NCI-H2227 treated with DMSO at 0.1 percent for 48 hours (cell line): ENCODE results near the gene ESRRB.
A peak's percentile ranks its signal among the peaks of the same experiment; 100 is the strongest.

ENCODE experiments used
- DNase-seq: peaks from one replicate; lab custom pipeline; 2025; lab: John Stamatoyannopoulos, UW

Gene ESRRB

DNA sequence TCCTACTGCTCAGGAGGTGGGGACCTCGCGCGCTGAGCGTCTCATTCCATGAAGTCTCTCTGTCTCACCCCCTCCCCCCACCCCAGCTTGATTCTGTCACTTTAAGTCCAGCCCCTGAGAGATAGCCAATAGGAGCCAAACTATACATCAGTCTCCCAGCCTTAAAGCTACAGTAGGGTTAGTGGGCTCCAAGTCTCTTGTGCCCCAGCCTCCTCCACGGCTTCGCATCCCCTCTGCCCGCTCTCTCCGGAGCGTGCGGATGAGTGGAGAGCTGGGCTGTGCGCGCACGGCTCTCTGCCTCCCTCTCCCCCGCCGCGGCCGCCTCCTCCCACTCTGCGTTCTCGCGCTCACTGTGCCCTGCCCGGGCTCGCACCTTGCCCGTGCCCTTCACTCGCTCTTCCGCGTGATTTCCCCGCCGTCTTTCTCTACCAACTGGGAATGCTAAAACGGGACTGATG is at the start of gene ESRRB:
Gene ESRRB (plus strand): TSS at position 191 of the 458 bp plus-strand sequence. CDS start 265 bp downstream, at position 456.
- DNase-seq = peak; percentile 26

DNA sequence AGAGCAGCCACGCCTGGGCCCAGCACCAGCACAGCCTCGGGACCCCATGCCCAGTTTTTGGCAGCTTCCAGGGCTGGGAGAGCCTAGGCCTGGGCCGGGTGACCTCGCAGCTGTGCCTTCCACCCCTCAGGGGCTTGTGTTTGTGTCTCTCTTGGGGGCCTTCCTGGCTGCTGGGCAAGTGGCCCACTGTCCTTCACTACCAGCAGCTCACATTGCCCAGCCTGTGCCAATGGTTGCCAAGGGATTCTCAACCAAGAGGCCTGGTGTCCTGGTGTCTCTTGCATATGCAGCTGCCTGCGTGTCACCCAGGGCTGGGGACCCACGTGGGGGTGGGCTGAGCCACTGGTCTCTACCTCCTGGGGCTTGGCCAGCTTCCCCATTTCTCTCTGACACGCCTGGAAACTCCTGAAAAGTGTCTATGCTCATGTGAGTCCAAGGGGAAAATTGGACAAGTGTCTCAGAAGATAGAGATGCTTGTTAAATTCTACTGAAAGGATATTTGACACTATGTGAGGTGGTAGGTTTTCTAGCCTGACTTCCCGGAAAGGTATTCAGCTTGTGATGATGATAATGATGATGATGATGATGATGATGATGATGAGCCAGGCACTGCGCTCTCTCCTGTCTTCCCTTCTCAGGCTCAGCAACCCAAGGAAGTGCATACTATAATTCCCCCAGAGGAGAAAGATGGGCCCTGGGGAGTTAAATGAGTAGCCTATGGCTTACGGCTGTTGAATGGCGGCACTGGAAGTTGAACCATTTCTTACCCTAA is 48.8 kb upstream of the ESRRB start:
- DNase-seq = no peak

DNA sequence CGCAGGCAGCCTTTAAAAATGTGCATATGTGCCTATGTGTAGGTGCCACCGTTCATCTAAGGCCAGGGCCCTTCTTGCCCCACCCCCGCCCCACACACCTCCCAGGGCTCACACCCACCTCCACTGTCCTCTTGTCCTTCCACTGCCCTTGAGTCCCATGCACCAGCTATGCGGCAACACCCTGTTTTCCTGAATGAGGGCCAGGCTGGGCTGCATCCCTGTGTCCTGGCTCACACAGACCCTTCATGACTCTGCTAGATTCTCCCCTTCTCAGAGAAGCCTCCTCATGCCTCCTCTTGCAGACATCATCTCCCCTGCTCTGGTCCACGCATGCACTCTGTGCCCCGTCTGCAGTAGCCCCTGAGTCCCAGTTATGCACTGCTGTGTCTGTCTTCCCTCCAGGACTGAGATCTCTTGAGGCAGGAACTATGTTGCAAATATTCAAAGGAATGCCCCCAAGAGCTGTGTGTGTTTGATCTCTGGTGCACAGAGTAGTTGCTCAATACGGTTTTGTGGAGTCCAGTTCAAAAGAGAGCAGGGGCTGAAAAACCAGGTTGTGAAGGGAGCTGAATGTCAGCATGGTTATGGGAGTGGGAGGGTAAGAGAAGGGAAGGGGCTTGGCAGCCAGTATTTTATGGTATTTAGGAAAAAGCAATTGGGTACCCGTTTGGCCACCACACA is 47.3 kb upstream of the ESRRB start:
- no peak for DNase-seq

DNA sequence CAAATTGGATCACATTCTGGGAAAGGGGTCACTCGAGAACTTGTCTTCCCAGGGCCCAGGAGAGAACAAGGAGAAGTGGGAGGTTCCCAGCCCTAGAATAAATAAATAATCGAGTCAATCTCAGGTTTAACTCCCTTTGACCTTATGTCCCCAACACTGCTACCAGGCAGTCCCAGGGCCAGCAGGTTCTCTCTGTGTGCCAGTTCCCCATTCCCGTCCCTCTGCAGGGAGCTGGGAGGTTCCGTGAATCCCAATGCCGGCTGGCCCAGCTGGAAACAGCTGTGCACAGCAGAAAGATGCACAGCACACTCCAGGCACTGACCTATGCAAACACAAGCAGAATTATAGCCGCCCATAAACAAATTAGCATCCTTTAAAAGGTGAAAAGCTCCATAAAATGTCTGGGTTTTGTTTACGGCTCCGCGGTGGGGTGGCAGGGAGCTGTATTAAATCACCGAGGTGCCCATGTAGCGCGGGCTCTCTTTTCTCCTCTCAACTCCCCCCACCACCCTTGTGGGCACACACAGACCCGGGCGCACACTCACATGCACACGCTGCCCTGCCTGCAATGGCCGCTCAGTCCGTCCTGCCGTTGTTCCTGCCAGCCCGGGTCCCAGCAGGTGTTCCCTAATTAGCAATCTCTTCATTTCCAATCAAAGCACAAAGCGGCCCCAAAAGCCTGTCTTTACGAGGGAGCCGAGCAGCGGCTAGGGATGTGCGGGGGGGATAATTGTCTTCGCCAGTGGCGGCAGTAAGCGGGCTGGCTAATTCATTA is 46.6 kb upstream of the ESRRB start:
- peak; percentile 49 for DNase-seq

DNA sequence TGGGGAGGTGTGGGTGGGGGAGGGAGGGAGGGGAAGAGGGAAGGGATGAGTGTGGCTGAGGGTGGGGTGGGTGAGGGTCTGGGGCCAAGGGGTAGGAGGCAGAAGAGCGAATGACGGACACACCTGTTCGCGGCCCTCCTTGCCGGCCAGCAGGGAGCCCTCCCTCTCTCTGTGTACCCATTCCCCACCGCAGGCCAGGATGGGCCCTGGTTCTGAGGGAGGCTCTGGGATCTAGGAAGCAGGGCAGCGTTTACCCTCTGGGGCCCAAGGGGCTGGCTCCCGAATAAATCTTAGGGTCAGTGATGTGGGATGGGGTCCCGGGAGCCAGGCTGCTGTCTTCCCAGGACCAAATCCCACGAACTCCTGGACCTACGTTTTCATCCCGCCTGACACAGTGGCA is 46.0 kb upstream of the ESRRB start:
- no peak for DNase-seq

DNA sequence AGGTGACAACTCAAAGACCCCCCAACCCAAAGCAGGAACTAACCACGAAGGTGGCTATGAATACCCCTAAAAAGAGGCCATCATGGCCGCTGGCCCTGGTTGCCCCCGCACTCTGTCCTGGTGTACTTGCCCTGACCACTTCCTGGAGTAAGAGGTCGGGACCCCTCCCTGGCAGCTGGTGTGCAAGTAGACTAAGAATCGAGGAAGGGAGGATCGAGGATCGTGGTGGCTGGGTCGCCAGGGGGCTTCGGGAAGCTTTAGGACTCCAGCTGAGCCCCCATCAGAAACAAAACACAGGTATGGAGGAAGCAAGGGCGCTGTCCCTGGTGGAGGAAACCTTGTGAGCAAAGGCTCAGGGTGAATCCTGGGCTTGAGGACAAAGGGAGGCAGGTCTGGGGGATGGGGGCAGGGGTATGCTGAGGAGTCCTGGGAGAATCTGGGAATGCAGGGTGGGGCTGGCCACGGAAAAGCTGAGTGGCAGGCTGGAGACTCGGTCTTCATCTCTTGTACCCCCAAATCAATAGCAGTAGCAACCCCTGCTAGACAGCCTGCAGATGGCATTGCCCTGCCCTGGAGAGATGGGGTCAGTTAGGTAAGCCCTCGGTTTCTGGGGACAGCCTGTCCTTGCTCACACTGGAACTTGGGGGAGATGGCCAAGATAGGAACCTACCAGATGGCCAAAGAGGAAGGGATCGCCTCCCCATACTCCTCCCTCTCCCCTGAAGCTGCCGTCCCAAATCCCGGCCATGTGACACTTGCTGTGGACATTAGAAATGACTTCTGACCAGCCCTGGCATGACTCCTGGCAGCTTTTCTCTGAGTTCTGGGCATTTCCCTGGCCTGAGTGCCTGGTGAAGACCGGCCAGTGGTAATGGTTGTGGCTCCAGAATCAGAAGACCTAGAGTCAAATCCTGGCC is 45.3 kb upstream of the ESRRB start:
- no peak for DNase-seq

DNA sequence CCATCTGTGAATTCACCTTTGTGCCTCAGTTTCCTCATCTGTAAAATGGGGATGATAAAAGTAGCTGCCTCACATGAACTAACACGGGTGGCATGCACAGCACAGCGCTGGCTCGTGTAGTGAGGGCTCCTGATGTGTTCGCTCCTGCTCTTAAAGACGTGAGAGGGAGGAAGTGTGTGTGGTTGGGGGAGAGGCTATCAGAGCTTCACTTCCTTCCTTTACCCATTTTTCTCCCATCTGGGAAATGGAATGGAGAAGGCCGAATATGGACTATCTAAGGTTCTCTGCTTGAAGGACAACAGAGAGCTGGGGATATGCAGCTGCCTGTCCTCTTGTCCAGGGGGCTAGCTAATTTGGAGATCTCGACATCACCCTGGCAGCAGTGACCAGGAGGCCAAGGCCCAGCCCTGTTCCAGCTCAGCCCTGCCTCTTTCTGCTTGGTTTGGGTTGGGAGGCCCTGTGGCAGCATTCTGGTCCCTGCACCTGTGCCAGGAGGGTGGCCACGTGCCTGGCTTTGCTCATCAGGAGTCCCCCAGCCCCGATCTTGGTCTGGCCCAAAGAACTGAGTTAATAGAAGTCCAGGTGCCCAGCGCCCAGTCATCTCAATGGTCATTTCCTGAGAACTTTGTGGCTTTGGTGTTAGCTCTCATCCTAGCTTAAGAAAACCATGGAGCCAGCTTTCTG is 44.5 kb upstream of the ESRRB start:
- no peak for DNase-seq

DNA sequence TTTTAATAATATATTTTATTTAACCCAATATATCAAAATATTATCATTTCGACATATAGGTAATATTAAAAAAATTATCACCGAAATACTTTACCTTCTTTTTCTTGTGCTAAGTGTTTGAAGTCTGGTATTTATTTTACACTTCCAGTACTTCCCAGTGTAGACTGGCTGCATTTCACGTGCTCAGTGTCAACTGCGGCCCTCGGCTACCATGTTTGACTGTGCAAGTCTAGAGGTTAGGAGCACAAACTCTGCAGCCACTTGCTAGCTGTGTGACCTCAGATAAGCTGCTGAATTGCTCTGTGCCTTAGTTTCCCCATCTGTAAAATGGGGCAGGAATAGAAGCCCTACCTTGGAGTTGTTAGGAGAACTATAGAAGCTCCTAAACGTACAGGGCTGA is 42.3 kb upstream of the ESRRB start:
- no peak for DNase-seq

DNA sequence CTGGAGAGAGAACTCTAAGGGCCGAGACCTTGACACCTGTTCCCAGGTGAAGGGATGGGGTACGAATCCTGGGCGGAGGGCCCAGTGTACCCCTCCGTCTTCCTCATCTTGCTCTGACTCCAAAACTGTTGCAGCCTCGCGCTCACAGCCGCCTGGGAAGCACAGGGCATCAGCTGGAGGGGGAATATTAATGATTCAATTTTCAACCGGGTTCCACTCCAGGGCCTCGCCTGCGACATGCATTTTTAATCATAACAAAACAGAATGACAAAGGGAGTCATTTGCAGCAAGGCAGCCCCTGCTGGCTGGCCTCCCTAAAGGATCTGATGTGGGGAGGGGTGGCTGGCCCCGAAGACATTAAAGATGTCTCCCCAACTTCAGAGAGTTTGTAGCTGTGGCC is 41.6 kb upstream of the ESRRB start:
- no peak for DNase-seq

DNA sequence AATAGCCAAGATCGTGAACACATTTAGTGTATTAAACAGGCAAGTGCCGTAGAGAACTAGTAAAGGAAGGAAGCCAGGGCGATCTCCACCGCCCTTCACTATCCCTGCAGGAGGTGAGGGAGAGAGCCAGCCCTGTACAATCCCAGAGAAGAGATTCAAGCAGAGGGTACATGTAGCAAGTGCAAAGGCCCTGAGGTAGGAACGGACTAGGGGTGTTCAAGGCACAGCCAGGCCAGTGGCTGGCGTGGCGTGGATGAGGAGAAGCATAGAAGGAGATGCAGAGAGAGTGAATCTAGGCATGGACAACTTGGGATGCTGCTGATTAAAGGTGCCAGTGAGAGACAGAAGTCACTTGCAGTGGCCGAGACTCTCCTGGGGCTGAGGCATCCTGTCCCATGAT is 39.1 kb upstream of the ESRRB start:
- no peak for DNase-seq

DNA sequence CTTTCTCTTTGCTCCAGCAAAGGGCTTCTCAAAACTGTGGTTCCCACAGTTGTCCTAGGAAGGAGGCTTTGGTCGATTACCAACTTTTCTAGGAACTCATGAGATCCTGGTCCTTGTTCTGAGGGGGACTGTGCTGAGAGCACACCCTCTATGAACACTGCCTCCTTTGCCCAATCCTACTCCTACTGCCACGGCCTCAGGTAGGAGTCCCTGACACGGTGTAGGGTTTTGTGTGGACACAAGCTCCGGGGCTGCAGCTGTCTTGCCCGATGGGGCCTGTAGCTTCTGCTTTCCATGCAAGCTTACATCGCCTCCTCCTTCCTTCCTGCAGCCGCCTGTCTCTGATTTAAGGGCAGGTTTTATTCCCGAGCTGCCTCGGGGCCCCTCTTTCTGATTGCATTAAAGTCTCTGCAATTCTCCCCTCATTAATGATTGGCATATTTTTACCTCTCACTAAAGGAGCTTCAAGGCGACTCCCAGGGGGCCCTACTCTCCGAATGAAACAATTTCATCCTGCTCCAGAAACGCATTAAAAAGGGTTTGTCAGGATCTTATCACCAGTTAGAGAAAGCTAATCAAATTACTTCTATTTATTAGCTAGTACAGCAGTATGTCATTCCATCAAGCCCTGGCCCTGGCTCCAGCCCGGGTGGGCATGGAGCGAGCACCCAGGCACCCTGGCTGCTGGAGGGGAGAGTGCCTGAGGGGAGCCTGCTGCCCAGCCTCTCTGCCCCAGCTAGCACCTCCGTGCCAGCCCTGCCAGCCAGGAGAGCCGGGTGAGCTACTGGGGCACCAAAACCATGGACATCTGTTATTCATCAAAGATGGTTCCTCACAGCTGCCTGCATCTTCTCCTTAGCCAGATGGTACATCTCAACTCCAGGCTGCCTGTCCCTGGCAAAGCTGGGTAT is 38.0 kb upstream of the ESRRB start:
- DNase-seq = no peak

DNA sequence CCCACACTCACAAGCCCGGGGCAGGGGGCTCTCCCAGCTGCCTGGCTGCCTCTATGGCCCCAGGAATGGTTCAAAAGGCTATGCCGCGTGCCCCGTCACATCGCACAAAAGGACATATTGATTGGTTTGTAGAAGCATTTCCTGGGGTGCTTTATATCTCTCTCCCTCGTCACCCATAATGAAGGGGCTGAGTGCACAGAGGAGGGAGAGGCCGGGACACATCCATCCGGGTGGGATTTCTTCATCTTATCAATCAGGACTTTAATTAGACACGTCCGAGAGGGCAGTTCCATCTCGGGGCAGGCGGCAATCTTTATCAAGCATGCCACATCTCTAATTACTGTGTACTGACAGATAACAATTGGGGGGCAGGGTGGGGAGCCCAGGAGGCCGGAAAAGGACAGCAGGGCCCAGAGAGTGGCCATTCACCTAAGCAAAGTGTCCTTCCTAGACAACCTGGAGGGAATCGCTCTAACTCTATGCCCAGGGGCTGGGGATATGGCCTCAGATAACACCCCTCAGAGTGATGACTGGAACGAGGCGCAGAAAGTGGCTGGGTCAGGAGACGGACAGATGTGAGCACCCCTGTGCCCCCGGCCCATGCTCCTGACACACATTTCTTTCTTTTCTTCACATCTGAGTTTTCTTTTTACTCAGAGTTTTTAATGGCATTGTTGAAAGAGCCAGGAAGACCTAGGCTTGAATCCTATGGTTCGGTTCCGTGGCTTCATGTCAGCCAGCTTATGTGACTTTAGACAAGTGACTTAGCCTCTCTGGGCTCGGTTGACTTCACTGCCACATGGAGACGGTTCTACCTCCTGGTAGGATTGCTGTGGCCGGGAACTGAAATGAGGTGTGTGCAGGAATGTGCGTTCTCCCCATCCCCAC is 36.0 kb upstream of the ESRRB start:
- DNase-seq = no peak

DNA sequence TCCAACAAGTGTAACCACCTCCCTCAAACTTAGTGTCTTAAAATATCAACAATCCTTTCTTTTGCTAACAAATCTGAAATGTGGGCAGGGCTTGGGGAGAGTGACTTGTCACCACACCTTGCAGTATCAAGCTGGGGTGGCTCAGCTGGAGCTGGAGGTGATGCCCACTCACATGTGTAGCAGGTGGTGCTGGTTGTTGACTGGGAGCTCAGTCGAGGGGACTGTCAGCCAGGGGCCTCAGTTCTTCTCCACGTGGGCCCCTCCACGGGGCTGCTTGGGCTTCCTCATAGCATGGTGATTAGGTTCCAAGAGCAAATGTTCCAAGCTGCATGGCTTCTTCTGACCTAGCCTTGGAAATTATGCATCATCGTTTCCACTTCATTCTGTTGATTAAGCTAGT is 32.6 kb upstream of the ESRRB start:
- DNase-seq = no peak

DNA sequence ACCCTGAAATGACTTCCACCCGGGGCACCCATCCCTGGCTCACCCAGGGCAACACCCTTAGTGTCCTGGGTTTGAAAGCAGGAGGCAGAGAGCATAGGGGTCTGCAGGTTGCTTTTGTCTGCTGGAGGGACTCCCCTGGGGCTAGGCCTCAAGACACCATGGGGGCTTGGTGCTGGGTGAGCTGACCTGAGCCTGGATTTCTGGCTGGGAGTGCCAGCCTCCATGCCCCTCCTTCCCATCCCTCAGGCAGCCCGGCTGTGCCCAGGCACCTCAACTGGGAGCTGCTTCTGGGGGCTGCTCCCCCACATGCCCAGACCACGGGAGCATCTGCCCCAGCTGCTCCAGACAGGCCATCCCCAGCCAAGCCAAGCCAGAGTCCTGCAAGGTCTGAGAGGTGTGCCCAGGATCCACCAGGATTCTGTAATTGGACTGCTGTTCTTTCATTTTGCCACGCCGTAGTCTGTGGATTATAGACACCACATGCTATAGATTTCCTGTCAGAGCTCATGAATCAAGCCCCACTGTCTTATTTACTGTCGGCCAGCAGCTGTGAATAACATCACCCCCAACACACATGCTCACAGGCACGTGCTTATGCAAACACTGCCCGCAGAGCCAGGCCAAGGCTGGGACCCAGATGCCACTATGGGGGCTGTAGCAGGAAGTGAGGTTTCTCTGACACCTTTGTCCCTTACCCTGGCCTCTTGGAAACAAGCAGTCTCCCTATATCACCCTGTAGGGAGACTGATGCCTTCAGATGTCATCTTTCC is 29.4 kb upstream of the ESRRB start:
- DNase-seq = no peak

DNA sequence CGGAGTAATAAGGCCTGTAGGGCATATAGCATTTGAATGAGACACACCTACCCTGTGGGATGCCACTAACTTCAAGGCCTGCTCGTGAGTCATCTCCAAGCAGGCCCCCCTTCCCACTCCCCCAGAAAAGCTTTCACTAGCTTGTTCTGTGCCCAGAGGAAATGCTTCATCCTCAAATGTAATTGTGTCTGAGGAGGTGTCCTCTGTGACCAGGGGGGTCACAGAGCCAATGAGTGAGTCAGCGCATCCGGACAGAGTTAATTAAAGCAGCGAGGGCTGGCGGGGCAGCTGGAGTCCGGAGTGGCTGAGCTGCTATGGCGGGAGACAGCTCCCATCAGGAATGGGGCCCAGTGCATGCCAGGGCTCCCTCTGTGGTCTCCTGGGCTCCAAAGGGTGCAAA is 27.0 kb upstream of the ESRRB start:
- no peak for DNase-seq

DNA sequence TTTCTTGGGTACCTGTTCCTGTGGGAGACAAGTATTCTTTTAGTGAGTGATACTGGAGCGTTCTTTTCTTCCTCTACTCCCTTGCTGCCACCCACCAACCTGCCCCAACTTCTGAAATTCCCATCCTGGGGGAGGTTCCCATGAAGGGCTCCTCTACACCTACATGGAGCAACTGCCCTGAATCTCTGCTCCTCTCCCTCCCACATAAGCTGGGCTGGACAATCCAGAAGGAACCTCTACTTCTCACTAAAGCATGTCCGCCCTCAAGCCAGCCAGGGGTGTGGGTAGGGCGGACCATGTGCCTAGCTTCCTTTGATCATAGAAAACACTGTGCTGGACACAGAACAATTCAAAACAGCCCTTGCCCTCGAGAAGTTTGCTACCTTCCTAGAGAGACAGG is 25.9 kb upstream of the ESRRB start:
- no peak for DNase-seq

DNA sequence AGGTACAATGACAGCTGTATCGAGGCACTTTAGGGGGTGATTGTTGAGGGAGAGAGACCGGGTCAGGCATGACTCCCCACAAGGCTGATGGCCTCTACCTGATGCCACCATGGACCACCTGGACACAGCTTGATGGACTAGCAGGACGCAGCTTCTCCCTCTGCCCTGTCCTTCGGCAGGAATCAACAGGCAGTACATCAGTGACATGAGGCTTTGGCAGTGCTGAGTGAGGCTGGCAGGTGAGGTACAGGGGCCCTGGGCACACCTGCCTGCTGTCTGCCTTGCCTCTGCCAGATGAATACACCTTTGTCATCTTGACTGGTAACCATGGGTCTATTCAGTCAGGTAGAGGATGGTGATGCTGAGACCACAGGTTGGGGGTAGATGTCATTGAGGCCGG is 25.3 kb upstream of the ESRRB start:
- DNase-seq = no peak

DNA sequence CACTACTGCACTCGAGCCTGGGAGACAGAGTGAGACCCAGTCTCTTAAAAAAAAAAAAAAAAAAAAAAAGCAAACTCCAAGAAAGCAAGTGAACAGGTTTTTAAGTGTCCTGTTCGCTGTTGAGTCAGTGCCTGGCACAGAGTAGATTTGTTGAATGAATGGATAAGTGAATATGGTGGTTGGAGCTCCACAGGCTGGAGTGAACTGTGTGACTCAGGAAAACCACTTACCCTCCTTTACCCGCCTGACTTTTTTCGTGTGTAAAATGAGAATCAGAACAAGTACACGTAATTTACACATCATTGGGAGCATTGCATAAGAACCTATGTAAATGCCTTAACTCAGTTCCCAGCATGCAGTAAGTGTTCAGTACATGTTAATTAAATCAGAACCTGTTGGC is 24.0 kb upstream of the ESRRB start:
- DNase-seq = no peak
